ENCODE data around the gene ADAMTS2.
"Not testable (repeated sequence)": the region's sequence is repeated elsewhere in the genome, so short reads cannot be mapped to it uniquely, and the experiment has no call there.

ADAMTS2 gene

DNA sequence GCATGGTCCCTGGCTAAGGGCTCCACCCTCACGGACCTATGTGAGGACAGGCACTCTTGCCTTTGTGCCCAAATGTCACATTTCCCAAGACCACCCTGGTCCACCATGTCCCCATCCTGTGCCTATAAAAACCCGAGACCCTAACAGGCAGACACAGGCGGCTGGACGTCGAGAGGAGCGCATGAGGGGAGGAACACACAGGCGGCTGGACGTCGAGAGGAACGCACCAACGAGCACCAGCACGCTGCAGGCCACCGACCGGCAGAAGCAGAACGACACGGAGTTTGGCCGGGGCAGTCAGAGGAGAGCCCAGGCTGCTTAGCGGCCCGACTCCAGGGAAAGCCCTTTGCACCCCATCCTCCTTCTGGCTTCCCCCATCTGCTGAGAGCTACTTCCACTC is 119.9 kb downstream of the ADAMTS2 start:
- FAIRE-seq, result no peak

DNA sequence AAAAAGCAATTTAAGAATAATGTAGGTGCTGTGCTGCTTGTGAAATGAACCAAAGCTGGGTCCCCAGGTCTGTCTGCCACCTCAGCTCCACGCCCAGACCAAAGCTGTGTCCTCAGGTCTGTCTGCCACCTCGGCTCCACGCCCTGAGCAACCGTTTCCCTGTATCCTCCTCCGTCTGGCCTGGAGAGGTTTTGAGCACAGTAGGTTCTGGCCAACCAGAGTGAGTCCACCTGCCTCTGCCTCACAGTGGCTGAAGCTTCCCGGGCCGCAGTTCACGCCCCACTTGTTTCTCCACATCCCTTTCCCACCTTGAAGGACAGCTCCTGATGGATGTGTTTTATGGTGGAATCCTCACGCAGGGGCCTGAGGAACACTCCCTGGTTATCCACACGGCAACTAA is 120.5 kb downstream of the ADAMTS2 start:
- FAIRE-seq, result no peak

DNA sequence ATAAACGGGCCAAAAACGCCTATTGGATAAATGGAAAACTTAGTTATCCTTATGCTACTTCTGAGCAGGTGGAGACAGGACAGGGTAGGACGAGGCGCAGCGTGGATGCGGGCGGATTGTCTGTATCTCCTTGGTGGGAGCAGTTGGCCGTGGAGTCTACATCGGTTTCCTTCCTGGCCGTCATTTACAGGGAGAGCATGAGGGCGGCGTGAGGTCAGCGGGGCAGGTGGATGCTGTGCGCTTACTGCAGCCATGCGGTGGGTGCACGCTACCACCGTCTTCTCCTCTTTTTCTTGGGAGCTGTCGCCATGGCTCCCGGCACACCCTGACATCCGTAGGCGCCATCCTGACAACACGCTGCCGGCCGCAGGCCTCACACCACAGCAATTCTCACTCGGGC is 121.3 kb downstream of the ADAMTS2 start:
- no peak for FAIRE-seq

DNA sequence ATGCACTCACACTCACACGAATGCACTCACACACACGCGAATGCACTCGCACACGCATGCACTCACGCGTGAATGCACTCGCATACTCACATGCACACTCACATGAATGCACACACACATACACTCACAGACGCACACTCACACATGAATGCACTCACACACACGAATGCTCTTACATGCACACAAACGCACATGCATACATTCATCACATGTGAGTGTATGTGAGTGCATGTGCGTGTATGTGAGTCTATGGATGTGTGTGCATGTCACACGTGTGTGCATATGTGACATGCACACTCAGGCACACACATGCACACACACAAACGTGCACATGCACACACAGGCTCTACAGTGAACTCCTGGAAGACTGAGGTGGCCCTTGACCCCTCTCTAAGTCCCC is 121.7 kb downstream of the ADAMTS2 start:
- FAIRE-seq, result no peak

DNA sequence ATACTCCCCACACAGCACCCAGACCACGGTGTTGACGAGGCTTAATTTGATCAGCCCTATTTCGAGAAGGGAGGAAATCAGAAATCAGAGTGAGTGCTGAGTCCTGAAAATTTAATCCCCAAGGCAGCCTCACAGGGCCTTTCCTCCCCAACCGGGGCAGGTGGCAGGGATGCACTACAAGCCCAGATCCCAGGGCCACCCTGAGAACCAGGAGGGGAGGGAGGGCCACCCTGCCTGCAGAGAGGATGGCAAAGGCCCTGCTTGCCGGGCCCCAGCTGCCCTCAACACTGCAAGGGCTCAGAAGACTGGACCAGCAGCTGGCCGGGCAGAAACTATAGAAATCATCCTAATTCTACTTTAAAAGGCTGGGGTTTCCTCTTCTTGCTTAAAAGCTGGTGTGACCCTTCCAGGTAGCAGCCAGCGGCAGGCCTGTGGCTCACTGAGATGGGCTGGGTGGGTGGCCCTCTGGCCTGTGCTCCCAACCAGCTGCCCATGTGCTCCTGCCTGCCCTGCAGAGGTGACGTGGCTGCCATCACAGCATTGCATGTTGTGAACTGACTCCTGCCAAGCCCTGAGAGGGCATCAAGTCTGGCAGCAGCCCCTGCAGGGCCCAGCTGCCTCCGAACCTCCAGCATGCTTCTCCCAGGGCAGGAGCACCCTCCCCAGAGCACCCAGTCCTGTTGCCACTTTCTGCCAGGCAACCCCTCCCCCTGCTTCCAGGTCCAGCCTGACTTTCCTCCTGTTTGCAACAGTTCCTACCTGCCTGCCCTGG is 122.8 kb downstream of the ADAMTS2 start:
- no peak for FAIRE-seq

DNA sequence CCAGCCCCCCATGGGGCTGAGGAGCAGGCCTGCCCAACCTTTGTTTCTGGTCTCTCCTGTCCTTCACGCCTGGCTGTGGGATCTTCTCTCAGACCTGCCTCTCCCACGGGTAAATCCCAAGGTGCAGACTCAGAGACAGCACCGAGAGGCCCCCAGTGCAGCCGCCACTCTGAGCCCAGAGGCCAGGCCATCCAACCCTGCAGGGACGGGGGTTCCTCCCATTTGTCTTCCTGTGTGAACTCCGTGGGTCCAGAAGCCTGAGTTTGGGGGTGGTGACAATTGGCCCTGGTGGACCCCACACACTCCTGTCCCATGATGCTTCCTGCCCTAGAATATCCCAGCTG is 123.4 kb downstream of the ADAMTS2 start:
- no peak for FAIRE-seq

DNA sequence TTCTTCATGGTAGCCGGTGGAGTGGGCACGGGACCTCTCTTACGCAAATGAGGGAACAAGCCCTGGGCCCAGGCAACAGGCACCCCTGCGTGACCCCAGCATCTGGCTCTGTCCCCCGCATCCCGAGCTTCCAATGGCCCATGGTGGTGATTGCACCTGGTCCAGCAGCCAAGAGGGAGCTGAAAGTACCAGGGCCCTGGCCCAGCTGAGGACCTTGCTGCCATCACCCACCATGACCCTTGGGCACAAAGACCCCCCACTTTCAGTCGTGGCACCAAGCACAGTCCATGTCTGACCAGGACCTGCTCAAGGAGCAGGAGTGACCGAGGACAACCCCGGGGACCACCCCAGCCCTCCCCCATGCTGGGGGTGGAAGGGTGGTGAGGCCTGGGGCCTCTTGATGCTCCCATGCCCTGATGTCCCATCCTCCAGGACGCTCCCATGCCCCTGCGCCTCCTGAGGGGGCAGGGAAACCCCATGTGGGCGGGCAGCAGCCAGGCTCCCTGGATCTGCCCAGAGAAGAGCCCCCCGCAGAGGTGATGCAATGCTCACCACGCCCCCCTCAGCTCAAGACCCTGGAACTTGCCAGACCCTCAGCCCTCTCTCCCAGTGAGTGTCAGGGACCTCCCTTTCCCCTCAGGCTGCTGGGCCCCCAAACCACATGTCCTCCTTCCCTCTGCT is 123.9 kb downstream of the ADAMTS2 start:
- no peak for FAIRE-seq

DNA sequence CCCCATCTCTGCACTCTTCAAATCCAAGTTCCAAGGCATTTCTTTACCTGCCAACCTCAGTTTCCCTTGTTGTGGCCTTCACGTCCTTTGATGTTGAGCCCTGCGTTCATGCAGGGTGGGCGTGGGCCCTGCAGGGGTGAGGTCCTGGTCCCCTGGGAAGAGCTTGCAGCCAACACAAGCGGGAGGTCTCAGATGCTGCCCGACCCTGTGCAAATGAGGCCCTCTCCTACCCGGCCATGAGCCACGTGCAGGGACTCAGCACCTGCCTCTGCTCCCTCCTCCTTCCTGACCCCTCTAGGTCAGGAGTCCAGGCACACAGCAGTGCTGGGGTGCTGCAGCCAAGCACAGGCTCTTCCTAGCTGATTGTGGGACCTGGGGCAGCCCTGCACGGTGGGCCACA is 124.5 kb downstream of the ADAMTS2 start:
- no peak for FAIRE-seq

DNA sequence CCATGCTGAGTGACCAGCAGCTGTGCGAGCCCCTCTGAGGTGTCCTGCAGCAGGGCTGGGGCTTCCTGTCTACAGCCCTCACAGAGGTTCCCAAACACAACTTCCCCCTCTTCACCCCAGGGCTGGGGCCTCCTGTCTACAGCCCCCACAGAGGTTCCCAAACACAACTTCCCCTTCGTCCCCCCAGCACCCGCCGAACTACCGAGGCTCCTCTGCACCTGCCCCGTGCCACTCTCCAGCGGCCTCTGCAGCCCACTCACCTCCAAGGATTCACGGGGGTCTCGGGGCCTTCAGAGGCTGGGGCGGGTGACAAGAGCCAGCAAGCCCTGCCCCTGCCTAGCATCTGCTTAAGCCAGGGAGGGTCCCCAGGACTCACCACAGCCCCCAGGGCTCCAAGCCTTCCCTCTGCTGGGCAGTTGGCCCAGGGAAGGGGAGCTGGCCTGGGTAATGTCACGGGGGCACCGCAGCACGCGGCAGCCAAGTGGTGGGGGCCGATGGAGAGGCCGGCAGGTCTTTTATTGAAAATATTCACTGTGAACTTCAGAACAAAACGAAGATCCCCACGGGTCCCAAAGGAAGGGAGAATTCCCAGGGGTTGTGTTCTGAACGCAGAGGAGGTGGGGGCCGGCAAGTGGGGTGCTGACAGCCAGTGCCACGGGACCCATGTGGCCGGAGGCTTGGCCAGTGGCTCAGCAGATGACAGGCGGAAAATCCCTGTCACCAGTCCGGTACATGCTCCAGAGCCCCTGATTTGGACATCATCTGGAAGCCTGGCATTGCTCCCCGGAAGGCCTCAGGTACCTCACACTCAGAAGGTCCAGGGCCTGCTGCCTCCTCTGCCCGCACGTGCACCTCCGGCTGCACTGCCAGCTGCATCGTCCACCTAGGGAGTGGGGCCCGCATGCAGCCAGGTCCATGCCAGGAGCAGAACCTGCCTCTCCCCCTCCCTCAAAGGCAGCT is 125.3 kb downstream of the ADAMTS2 start:
- FAIRE-seq, result no peak

DNA sequence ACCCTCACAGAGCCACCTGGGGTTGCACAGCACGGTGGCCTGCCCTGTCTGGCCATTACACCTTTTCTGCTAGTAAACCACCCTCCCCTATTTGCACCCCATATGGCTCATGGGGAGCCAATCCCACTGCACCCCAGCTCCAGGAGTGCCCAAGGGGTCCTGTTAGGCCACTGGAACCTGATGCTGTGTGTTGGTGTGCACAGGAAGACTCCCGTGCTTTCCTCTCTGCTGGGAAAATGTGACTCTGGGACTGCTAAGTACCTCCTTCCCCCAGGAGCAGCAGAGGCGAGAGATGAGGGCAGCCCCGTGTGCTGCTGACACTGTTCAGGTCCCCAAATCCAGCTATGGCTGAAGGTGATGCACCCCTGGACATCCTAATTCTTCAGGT is 126.3 kb downstream of the ADAMTS2 start:
- no peak for FAIRE-seq

DNA sequence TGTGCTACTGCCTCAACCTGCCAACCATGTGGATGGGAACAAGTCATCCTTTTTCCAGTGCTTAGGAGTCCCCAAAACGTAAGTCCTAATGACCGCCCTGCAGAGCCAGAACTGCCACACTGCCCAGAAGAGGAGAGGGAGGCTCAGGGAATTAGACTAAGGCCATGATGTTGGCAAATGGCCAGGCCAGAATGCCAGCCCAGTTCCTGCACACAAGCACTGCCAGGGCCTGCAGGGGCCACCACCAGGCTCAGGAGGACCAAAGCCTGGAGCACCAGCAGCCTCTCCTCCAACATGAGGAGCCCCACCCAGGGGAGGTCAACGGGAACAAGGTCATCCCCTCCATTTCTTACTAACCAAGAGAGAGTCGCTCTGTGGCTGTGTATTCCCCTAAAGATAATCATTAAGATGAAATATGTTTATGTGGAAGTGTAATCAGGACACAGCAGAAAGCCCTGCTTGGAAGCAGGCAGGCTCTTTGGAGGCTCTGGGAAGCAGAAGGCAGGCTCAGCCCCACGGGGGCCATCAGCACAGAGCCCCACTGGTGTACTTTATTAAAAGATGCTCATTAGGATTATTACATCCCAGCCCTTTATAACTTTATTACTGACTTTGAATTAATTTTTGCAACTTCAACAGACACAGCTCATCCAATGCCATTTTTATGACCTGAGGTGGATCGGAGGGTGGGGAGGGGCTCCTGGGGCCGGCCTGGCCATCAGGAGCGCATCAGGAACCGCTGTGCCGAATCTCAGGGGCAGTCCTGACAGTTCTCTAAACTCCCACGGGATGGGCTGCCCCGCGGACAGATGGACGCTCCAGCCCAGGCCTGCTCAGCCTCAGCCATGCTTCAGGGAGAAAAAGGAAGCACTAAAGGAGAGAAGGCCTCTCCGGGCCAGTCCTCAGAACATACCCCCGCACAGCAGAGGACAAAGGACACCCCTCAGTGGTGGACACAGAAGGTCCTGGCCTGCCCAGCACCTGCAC is 127.0 kb downstream of the ADAMTS2 start:
- no peak for FAIRE-seq

DNA sequence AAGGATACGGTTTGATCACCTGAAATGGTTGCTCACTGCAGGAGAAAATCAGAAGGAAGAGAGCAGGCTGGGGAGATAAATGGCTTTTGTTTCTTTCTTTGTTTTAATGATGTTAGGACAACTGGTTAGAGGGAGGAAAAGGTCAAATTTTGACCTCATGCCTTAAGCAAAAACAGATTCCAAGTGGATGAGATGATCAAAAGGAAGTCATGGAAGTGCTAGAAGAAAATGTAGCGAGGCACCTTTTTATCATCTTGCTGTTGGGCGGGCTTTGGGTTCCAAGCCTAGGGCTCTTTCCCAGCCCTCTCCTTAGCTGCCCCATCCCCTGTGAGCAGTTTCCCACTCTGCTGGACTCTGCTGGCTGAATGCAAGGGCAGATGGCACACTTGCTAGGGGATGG is 127.9 kb downstream of the ADAMTS2 start:
- no peak for FAIRE-seq

DNA sequence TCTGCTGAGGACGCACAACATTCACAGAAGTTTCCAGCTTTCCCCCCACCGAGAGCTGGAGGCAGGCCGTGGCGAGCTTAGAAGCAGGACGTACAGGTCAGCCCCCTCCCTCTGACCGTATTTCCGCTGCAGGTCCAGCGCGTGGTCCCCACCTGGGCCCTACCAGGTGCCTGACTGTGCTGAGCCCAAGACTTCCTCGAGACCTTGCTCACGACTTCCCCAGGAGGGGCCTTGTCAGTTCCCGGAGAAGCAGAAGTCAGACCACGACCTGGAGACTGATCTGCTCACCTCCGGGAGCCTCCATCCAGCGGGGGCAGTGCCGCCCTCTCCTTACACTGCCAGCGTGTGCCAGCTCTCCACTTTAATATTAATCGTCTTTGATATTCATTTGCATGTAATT is 128.9 kb downstream of the ADAMTS2 start:
- not testable (repeated sequence) for FAIRE-seq

DNA sequence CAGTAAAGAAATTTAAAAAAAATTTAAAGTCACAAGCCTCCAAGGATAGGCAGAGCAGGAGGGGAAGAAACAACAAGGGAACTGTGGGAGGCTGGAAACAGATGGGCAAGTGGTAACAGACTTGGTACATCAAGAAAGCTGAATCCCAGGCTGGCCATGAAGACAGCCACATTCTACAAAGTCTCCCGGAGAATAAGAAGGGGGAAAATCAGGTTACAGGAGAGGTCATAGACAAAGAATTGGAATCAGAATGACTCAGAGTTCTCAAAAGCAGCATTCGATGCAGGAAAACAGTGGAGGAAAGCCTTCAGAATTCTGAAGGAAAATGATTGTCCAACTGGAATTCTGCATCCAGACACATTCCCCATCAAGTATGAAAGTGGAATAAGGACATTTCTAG is 129.7 kb downstream of the ADAMTS2 start:
- FAIRE-seq, result no peak

DNA sequence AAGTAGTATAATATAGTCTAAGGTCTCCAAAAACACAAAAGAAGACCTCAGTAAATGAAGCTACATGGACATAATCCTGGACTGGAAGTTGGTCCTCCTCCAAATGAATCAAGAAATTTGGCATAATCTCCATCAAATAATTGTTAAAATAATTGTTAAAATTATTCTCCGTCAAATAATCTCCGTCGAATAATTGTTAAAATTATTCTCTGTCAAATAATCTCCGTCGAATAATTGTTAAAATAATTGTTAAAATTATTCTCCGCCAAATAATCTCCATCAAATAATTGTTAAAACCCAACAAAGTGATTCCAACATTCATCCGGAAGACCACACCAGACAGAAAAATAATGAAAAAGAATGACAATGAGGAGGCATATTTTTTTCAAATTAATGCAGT is 130.6 kb downstream of the ADAMTS2 start:
- FAIRE-seq, result no peak

DNA sequence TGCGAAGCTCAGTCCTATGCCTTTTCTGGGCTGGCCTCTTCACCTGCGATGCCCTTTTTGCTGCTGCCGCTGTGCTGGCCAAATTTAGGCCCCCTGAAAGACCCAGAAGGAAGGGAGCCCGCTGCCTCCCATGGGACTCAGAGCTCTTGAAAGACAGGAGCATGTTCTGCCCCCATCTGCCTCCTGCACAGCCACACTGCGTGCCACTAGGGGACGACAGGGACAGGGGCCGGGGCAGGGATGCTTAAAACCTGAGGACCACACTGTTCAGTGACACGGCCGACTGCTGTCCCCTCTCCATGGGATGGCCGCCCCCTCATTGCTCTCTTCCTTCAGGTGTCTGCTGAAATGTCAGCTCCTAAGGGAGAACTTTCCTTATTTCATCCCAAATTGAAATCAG is 132.4 kb downstream of the ADAMTS2 start:
- no peak for FAIRE-seq

DNA sequence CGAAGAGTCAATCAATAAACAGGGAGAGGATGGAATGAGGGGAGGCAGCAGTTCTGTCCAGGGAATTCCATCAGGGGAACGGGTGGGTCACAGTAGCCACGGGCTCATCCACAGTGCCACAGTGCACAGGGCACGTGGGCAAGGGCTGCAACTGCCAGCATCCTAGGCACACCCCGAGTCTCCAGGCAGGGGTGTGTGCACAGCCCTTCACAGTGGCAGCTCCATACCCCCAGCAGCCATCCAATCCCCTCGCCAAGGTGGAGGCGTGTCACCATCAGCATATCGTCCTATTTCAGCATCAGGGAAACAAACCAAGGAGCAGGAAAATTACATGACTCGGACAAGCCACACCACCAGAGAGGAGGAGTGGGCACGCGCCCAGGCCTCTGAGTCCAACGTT is 133.6 kb downstream of the ADAMTS2 start:
- FAIRE-seq, result no peak

DNA sequence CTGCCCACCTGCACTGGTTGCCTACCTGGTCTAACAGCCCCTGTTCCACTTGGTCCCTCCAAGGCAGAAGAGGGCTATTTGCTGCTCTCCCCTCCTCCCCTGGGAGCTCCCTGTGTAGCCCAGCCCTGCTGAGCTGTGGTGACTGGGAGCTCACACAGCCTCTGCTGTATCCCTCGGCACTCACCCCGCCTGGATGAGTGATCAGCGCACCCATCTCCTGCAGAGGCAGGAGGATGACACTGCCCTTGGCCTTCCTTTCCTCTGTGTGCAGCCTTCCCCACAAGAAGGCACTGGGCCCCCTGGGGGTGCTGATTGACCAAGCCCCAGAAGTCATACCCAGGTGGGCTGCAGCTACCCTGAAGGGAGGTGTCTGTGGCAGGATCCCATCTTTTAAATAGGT is 134.2 kb downstream of the ADAMTS2 start:
- FAIRE-seq, result no peak

DNA sequence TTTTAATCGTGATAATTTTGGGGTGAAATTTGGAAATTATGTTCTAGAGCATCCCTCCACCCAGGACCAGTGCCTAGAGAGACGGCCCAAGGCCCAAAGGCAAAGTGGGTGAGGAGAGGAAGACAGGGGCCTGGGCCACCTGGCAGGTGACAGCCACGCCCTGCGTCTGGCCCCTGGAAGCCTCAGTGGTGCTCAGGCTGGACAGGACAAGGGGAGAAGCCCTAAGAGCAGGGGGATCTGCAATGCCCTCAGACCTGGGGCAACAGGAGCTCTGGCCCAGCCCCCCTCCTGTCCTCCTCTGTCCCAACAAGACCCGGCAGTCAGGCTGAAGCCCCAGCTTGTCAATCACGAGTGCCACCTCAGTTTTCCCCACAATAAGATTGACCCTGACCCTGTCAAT is 134.8 kb downstream of the ADAMTS2 start:
- FAIRE-seq, result no peak

DNA sequence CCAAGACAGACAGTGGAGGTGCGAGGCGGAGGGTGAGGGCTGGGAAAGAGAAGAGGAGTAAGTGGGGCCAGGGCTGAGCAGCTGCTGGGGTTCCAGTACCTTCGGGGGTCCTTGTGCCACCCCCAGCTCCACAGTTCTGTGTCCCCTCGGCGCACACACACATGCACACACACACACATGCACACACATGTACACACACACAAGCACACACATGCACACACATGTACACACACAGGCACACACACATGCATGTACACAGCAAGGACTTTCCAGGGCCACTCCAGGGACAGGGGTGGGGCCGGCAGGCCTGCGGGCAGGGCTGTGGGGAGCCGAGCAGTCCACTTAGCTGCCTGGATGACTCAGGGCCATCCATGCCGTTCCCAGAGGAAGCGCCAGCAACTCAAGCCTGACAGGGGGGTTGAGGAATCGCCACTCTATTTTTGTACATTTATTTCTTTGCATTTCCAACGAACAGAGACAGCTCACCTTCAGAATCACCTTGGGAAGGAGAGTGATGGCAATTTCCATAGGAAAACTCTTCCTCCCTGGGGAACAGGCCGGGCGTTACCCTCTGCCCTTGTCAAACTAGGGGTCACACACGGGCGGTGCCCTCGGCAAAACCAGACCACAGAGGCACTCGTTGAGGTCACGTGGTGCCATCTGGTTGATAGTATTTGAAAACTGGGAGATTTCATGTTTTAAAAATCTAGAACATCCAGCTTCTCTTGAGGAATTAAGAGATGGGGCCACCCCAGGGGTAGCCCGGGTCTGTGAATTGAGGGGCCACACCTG is 135.7 kb downstream of the ADAMTS2 start:
- FAIRE-seq, result no peak

DNA sequence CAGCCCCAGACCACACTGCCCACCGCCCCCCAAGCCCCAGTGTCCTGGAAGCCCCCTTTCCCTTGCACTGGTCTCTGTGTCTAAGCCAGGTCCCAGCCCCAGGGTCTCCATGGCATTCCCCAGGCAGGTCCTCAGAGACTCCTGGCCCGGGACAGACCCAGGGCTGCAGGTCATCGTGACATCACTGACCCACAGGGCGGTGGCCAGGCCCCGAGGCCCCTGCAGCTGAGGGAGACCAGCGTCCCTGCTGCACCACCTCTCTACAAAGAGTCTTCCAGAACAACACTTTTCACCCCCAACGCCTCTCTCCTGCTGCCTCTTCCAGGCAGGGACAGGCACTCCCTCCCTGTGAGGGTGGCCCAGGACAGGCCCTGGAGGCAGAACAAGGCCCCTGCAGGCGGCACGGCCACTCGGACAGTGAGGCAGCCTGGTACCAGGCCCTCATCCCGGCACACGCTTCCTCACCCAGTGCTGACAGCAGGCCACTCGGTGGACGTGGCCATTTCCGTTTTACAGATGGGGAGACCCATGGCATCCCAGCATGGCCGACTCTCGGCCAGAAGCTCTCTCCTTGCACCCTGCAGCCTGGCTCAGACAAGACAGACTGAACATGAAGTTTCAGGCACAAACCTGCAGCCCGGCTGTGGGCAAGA is 136.4 kb downstream of the ADAMTS2 start:
- FAIRE-seq, result no peak

All from A204.1 (cell line).